HG02885 (cell line): ENCODE results near the gene POLN.

ENCODE experiments used
- ATAC-seq: cut with Tn5 transposase; IDR thresholded peaks from one replicate; pipeline ENCODE4 v1.9.1; 2021; ENCODE audit warnings: mild to moderate bottlenecking; ENCODE audit not compliant: unreplicated experiment, poor library complexity

The POLN gene

DNA sequence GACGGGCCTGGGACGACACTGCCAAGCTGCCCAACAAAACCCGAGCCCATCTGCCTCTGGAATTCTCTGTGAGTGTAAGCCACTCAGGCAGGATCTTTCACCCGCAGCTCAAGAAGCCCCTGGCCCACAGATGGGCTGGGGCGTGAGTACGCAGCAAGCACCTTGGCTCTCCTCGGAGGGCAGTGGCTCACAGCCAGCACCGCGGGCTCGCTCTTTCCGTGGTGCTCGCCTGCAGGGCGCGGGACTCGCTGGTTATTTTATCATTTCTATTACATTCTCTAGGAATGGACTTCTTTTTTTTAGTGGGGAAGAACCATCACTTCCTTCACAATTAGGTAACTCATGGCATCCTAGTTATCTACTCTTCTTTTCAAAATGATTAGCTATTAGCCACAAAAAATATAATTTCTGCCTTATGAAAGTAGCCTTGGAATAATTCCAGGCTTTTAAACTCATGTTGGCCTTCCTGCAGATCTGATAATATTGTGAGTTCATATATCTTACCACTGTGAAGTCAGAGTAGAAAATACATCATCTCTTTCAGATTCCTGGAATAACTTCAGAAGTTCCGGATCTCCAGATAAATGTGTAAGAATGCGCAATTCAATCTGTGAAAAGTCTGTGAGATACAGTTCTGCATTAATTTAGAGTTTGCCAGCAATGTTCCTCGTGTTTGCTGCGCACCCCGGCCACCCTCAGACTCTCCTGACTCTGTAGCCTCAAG is 114.2 kb downstream of the POLN start:
- ATAC-seq: no peak

DNA sequence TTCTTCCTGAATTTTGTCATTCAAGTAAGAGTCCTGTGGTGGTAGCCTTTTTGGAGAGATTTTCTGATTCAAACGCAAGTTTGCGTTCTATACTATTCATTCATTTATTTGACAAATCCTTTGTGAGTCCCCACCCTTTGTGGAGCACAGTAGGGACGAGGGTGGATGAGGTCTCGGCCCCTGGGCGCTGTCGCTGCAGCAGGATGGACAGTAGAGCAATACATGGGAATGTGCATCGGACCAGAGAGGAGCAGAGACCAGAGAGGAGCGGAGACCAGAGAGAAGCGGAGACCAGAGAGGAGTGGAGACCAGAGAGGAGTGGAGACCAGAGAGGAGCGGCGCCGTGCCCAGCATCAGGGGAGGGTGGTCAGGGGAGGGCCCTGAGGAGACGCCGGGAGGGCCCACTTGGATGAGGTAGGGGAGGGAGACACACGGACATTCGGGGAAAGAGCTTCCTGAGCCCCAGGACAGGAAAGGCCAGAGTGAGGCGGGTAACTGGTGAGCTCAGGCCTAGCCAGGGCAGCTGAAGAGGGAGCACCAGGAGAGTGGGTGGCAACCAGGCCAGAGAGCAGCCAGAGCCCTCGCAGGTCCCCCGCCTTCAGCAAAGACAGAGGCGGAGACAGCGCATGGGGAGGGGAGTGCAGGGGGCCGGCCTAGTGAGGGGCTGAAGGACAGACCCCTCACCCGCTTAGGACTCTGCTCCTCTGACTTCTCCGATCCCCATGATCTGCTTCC is 115.4 kb downstream of the POLN start:
- ATAC-seq: no peak

DNA sequence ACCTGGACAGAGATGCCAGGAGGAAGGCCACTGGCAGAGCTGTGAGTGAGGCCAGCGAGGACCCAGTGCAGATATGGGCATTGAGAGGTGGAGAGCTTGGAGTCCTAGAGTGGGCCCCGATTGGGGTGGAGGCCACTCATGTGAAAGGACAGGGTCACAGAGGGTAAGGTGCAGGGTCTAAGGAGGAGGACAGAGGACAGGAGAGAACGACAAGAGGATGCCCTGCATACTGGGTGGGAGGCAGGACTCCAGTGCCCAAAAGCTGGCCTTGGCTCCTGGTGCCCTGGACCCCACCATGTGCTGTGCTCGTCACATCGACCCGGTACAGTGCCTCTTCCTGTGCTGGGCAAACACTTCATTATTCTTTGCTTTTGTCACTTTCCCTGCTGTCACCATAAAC is 116.1 kb downstream of the POLN start:
- ATAC-seq: no peak

DNA sequence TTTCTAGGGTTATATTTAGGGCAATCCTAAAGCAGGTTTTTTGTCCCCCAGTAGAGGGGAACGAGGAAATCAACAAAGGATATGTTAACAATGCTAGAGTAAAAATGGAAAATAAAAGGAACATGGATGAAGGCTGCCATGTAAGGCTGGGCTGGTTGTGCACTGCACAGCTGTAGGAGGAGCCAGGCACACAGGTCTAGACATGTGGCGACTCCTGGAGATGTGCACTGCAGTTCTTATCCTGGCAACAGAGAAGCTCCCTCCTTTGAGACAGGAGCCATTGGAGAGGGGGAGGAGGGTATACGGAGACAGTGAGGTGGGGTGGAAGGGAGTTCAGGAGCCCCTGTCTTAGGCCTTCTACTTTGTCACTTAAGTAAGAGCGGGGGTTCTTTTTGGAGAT is 116.9 kb downstream of the POLN start:
- no peak for ATAC-seq

DNA sequence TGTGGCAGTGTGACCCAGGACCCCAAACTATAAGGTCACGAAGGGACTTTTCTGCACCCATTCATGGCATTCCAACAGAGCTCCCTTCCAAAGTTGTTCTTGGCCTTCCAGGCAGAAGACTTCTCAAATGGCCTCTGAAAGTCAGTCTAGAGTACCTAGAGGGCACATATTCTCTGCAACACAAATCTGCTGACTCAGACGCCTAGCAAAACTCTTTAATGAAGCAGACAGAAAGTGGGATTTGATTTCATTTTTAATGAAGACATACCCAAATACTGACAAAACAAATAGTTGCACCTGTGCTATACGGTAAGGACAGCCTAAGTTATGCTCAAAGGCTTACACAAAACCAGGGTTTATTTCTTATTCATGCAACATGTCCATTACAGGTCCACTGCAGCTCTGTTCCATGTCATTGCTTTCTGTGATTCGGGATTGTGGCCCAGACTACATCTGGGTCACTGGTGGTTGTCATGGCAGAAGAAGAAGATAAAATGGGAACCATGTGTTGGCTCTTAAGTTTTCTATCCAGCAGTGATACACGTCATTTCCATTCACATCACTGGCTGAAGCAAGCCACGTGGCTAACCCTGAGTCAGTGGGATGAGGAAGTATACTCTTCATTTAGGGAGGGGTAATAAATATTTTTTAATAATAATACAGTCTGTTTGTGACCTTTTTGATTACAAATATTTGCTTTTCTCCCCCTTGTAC is 125.1 kb downstream of the POLN start:
- no peak for ATAC-seq

DNA sequence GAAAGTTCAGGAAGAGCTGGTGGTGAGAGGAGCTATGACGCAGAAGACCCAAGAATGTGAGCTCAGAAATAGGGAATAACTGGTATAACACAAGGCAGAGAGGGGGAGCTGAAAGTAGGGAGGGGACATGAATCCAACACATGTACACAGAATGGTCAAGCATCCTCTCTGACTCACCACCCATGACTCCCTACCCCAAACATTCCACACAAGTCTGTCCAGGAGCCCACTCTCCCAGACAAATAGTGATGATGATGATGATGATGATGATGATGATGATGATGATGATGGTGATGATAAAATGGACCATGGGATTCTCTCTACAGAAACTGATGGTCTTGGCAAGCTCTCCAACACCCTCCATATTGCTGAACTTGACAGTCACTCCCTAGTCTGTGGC is 136.4 kb downstream of the POLN start:
- no peak for ATAC-seq

DNA sequence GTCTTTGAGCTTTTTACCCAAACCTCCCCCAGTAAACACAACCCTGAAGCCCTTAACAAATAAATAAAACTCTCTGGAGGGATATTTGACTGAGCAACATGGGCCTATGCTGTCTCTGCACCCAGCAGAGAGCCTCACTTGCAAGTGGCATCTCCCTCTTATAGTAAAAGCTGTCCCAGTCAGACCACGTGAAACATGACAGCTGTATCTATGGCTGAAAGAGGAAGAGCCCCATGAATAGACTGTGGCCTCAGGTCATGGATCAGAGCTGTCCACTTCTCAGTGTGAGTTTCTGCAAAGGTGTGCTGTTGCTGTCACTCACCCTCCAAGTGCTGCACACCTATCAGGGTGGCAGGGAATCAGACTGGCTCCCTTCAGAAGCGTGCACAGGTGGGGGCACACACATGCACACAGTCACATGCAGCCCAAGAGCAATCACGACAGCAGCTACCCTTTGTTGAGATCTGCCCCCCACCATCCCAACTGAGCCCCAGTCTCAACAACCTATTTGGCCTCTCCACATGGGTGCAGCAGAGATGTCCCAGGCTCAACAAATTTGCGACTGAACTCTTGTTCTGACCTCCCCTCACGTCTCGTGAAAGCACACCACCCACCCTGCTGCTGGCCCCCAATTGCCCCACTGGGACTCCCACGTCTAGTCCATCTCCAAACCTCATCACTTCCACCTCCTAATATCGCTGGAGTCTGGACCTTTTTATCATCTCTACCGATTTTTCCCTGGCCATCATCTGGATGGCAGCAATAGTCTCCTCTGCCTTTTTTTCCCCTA is 137.2 kb downstream of the POLN start:
- no peak for ATAC-seq

DNA sequence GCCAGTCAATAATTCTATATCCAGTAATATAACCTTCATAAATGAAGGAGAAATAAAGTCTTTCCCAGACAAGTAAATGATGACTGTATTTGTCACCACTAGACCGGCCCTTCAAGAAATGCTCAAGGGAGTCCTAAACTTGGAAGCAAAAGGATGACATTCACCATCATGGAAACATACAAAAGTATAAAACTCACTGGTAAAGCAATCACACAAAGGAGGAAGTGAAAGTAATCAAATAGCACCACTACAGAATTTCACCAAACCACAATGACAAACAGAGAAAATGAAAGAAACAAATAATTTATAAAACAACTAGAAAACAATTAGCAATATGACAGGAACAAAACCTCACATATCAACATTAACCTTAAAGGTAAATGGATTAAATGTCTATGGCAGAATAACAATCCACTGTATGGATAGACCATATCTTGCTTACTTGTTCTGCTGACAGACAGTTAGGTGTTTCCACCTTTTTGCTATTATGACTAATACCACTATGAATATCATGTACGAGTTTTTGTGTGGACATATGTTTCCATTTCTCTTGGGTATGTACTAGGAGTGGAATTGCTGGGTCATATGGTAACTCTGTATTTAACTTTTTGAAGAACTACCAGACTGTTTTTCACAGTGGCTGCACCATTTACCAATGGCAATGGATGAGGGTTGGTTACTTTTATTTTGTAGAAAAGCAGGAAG is 137.9 kb downstream of the POLN start:
- ATAC-seq: no peak

DNA sequence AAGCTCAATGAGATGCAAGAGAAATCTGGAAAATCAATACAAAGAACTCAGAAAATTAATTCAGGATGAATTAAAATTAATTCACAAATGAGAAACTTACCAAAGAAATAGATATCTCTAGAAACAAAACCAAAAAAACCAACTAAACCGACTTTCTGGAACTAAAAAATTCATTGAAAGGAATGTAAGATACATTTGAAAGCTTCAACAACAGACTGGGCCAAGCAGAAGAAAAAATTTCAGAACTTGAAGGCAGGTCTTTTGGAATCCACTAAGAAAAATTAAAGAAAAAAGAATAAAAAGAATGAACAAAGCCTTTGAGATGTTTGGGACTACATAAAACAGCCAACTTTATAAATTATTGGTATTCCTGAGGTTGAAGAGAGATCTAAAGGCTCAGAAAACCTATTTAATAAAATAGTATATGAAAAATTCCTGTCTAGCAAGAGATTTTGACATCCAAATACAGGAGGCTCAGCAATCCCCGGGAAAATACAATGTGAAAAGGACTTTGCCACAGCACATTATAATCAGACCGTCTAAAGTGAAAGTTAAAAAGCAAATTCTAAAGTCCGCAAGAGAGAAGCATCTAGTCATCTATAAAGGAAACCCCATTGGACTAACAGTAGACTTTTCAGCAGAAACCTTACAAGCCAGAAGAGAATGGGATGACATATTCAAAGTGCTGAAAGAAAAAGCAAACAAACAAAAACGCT is 138.6 kb downstream of the POLN start:
- no peak for ATAC-seq

DNA sequence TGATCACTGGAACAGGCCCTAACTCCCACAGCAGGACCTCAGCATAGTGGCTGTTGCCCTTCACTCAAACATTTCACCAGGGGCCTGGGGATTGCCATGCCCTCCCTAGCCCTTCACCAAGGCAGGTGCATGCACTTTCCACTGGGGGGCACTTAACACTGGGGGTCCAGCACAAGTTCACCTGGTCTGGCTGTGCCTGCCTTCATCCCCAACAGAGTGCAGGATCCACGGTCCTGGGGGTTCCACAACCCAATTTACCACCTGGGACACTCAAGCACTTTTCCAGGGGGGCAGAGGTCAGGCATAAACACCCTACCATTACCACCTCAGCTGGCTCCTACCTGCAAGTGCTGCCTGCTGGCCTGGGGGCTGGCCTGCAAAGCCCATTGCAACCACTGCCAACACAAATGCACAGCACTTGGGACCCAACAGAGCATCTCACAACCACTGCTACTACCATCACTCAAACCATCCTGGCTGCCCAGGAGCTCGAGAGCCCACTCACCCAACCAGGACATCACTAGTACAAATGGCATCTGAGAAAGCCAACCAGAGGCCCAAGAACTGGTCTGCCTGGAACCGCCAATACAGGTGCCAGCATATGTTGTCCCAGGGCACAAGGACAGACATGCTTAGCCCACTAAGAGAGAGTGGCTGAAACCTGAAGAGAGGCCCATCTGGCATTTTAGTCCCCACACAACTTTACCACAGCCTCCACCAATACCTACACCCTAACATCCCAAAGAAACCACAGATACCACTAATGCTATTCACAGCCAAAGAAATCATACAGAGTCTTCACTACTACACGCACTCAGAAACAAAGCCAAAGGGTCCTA is 139.7 kb downstream of the POLN start:
- ATAC-seq: no peak

DNA sequence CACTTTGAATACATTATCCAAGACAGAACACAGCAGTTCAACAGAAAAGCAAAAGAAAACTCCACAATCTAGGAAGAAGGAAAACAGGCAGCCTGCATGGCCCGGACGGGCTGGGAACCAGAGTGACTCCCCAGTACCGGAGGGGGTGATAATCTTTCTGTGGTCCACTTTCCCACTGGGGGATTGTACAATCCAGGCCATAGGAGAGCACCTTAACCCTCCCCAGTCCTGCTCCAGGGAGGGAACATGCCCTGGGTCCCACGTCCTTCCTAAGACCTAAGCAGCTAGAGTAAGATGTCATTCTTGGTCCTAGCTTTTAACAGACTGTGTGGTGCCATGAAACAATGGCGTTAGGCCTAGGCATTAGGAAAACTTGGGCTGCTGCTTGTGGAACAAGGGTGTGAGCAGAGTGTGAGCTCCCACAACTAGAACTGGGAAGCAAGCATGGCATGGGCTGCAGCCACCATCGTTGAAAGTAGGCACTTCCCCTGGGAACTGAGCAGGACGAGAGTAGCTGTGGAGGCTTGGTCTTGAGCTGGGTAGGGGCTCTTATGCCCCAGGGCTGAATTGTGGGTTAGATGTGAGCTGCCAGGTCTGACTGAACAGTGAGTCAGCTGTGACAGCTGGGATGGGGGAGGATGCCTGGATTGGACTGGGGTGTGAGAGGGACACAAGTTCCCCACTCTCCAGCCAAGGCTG is 140.4 kb downstream of the POLN start:
- ATAC-seq: no peak

DNA sequence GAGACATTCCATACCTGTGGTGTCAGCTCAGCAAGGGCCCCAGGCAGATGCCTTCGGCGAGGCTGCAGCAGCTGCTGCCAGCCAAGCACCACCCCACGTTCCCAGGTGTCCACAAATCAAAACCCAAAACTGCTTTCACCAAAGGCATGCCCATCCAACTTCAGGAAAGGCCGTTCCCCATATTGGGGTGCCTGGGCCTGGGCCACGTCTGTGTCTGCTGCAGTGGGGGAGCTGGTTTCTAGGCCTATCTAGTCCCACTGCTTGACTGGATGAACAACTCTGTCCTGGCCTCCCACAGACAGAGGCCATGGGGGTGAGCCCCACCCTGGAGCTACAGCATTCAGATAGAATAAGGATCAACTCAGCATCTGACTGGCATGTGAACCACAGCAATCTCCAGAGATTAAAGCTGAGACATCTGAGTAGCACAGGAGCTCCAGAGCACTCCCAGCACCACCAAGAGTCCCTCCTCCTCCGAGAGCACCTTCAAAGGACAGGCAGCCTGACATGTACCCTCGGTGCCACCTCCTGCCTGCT is 145.8 kb downstream of the POLN start:
- ATAC-seq: no peak

DNA sequence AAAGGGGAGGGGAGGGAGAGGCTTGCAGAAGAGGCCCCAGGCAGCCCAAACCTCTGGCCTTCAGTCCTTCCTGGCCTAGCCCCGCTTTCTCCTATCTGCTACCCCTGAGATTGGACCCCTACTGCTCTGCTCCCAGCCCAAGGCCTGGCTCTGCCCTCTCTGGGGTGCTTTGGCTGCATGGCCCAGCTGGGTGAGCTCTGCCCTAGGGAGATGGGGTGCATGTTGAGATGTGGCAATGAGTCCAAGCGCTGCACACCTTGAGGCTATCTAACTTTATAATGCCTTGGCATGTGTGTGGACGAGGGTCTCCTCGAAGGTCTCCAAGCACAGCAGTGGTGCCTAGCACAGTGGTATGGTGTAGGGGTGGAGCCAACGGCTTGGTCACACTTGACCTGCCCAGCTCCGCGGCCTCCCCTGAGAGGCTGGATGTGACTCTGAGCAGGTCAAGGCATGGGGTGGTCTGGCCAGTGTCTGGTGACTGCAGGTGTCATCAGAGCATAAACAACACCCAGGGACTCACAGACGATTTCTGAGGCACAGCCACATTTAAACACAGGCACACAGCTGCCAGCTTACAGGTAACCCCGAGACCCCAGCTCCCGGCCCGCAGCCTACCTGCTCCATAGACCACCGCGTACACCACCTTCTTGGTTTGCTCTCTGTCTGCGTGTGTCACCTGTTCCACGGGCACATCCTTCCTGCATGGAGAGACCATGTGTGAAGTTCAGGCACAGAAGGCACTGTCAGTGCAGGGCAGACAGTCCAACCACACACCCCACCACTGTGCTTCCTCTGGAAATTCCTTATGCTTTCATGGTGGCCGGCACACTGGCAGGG is 146.5 kb downstream of the POLN start:
- ATAC-seq: no peak

DNA sequence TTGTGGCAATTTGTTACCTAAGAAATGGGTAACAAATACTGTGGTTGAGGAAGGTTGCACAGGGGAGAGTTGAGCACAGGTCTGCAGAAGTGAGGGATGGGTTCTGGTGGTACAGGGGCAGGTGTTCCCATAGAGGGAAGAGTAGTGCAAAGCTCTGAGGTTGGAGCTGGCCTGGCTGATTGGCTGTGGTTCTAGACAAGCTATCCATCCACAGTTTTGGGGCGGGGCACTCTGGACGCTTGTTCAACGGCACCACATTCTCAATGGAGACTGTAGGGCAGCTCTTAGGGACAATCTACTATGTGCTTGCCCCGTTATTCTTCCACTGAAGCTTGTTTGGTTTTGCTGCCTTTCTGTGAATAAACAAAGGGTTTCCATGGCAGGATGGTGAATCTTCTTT is 147.4 kb downstream of the POLN start:
- no peak for ATAC-seq

DNA sequence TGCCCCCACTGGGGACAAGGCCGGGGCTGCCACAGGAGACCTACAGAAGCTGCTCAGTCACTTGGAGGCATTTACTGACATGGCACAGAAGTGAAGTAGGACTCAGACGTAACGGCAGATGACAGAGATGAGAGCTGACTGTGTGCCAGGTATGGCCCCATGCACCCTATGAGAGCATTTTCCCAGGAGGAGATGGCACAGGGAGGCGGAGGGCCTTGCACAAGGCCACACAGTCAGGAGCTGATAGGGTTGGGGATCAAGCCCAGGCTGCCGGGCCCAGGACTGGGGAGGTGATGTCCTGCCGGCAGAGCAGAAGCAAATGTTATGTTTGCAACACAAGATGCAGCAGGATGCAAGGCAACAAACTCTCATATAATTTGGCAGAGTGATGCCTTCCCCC is 148.7 kb downstream of the POLN start:
- ATAC-seq: no peak

DNA sequence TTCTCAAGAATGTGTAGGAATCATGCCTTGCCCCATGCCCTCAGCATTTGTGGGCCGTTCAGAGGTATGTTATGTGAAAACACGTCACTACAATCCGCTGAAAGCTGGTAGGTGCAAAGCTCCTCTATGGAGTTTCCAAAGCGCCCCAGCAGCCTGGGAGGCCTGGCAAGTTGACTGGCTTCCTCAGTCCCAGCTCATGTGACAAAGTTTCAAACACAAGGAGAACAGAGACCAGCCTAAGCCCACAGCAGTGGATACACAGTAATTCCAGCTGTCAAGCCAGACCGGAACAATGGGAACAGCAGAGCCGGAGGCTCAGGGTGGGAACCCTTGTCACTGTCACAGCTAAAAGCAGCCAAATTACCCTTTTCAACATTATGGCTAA is 149.3 kb downstream of the POLN start:
- no peak for ATAC-seq
